ENCODE results near the gene SARS1.

GRCh38 chr1:109204484-109204883 is 9.2 kb upstream of the SARS1 start:
- no peak for TF ChIP-seq CTCF (IDR thresholded peaks at IDR 0.05; ENCODE audit: insufficient read depth, low read length, poor library complexity, severe bottlenecking)
- no peak for TF ChIP-seq EZH2phosphoT487 (conservative IDR thresholded peaks at IDR 0.05; ENCODE audit: low read length)

Data from SU-DHL-6 (cell line).